Astrocyte (in vitro differentiated cells and primary cell): ENCODE results near the gene C5orf22. TPM values are rescaled to one million over a fixed set of nuclear protein-coding genes. Genes with fewer than 3 reads are reported as not detected.

Experiments
- DNase-seq: peaks from one replicate; pipeline ENCODE4 v3.0.0-alpha.2; 2010; ENCODE audit warnings: low read depth
- FAIRE-seq: peaks from 2 replicates; lab custom pipeline; 2011; peaks lifted over from hg19 to GRCh38; lab: Jason Lieb, UNC
- H2AFZ ChIP-seq: 2 replicates; pipeline ENCODE4 v1.6.0; 2012; ENCODE audit warnings: low read depth, low read length, inconsistent platforms
- H3K27ac ChIP-seq: 2 replicates; pipeline ENCODE4 v1.5.1; 2011; ENCODE audit warnings: low read depth, low read length, inconsistent platforms
- H3K27me3 ChIP-seq: 2 replicates; pipeline ENCODE4 v1.6.0; 2011; ENCODE audit warnings: low read length, inconsistent platforms; ENCODE audit not compliant: insufficient read depth
- H3K36me3 ChIP-seq: 2 replicates; pipeline ENCODE4 v1.5.1; 2011; ENCODE audit warnings: low read length, inconsistent platforms; ENCODE audit not compliant: insufficient read depth
- H3K4me1 ChIP-seq: 2 replicates; pipeline ENCODE4 v1.5.1; 2011; ENCODE audit warnings: low read length, inconsistent platforms; ENCODE audit not compliant: insufficient read depth
- H3K4me2 ChIP-seq: 2 replicates; pipeline ENCODE4 v1.6.0; 2012; ENCODE audit warnings: low read length, inconsistent platforms
- H3K4me3 ChIP-seq: 2 replicates; pipeline ENCODE4 v1.5.1; 2011; ENCODE audit warnings: low read depth, mild to moderate bottlenecking, low read length, inconsistent platforms; ENCODE audit not compliant: insufficient read depth
- H3K79me2 ChIP-seq: 2 replicates; pipeline ENCODE4 v1.6.0; 2012; ENCODE audit warnings: mild to moderate bottlenecking, low read length, inconsistent platforms; ENCODE audit not compliant: insufficient read depth
- H3K9ac ChIP-seq: 2 replicates; pipeline ENCODE4 v1.6.0; 2012; ENCODE audit warnings: mild to moderate bottlenecking, low read length, inconsistent platforms
- H3K9me3 ChIP-seq: 2 replicates; pipeline ENCODE4 v1.5.1; 2012; ENCODE audit warnings: low read depth, mild to moderate bottlenecking, low read length, inconsistent platforms; ENCODE audit not compliant: insufficient read depth
- H4K20me1 ChIP-seq: 2 replicates; pipeline ENCODE4 v1.6.0; 2012; ENCODE audit warnings: low read length, inconsistent platforms; ENCODE audit not compliant: insufficient read depth
- H3K27ac Mint-ChIP-seq: one replicate; pipeline ENCODE4 v1.8.0; 2021; ENCODE audit warnings: mild to moderate bottlenecking, mixed read lengths; ENCODE audit not compliant: unreplicated experiment
- H3K27me3 Mint-ChIP-seq: one replicate; pipeline ENCODE4 v1.8.0; 2021; ENCODE audit warnings: low read depth, mixed read lengths; ENCODE audit not compliant: unreplicated experiment
- H3K36me3 Mint-ChIP-seq: one replicate; pipeline ENCODE4 v1.8.0; 2021; ENCODE audit warnings: low read depth, mixed read lengths; ENCODE audit not compliant: unreplicated experiment
- H3K4me1 Mint-ChIP-seq: one replicate; pipeline ENCODE4 v1.8.0; 2021; ENCODE audit warnings: low read depth, mixed read lengths; ENCODE audit not compliant: unreplicated experiment
- H3K4me3 Mint-ChIP-seq: one replicate; pipeline ENCODE4 v1.8.0; 2021; ENCODE audit warnings: mild to moderate bottlenecking, moderate library complexity, mixed read lengths; ENCODE audit not compliant: unreplicated experiment
- H3K9me3 Mint-ChIP-seq: one replicate; pipeline ENCODE4 v1.8.0; 2021; ENCODE audit warnings: mild to moderate bottlenecking, mixed read lengths; ENCODE audit not compliant: unreplicated experiment
- EZH2 ChIP-seq: IDR thresholded peaks from 2 replicates; pipeline ENCODE4 v1.6.1; 2012; ENCODE audit warnings: mild to moderate bottlenecking, low read length, inconsistent platforms; ENCODE audit not compliant: insufficient read depth
- total RNA-seq: library from RNA; stranded (reverse); gene quantifications from 2 replicates; pipeline ENCODE4 v1.2.1, GENCODE V29; 2021
- TF ChIP-seq, protein P1 (sequence below): IDR thresholded peaks from 2 replicates; pipeline ENCODE4 v1.5.1; 2011; ENCODE audit warnings: low read depth, mild to moderate bottlenecking, inconsistent platforms, low read length, moderate library complexity; ENCODE audit not compliant: insufficient read depth

The C5orf22 gene
- total RNA-seq, 1 donor from 2014 or later: 25.9 TPM

GRCh38 chr5:31583129-31583528 is 51.0 kb downstream of the C5orf22 start:
- Histone ChIP-seq H3K9me3 (no peaks in the 10 kb centered on the region), H2AFZ (no peak overlapping the region), H3K79me2 (no peaks in the 10 kb centered on the region), H3K4me1 (peaks cover 3% of the 10 kb centered on the region), H3K4me2 (no peak overlapping the region), H3K4me3 (no peak overlapping the region), H3K27ac (no peak overlapping the region), H3K27me3 (peaks cover 2% of the 10 kb centered on the region), H3K9ac (no peak overlapping the region), H3K36me3 (no peaks in the 10 kb centered on the region), H4K20me1 (no peaks in the 10 kb centered on the region)
- Mint-ChIP-seq H3K27ac (no peak overlapping the region), H3K4me1 (peaks cover 2% of the 10 kb centered on the region), H3K9me3 (peaks cover 3% of the 10 kb centered on the region), H3K27me3 (no peaks in the 10 kb centered on the region), H3K36me3 (no peaks in the 10 kb centered on the region), H3K4me3 (no peak overlapping the region)
- TF ChIP-seq EZH2: no peak
- TF ChIP-seq, protein P1, sequence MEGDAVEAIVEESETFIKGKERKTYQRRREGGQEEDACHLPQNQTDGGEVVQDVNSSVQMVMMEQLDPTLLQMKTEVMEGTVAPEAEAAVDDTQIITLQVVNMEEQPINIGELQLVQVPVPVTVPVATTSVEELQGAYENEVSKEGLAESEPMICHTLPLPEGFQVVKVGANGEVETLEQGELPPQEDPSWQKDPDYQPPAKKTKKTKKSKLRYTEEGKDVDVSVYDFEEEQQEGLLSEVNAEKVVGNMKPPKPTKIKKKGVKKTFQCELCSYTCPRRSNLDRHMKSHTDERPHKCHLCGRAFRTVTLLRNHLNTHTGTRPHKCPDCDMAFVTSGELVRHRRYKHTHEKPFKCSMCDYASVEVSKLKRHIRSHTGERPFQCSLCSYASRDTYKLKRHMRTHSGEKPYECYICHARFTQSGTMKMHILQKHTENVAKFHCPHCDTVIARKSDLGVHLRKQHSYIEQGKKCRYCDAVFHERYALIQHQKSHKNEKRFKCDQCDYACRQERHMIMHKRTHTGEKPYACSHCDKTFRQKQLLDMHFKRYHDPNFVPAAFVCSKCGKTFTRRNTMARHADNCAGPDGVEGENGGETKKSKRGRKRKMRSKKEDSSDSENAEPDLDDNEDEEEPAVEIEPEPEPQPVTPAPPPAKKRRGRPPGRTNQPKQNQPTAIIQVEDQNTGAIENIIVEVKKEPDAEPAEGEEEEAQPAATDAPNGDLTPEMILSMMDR: no peak
- FAIRE-seq (no peak), DNase-seq (no peak)

GRCh38 chr5:31585166-31585894 is 53.2 kb downstream of the C5orf22 start:
- Histone ChIP-seq H3K36me3 (no peaks in the 10 kb centered on the region), H3K4me1 (peaks cover 3% of the 10 kb centered on the region), H3K9me3 (peaks cover 5% of the 10 kb centered on the region), H2AFZ (no peak overlapping the region), H3K4me3 (no peak overlapping the region), H3K9ac (no peak overlapping the region), H3K79me2 (no peaks in the 10 kb centered on the region), H3K27me3 (peaks cover 2% of the 10 kb centered on the region), H3K27ac (no peak overlapping the region), H4K20me1 (no peaks in the 10 kb centered on the region), H3K4me2 (peak overlapping the region; percentile 38)
- no peaks in the 10 kb centered on the region for H3K36me3 Mint-ChIP-seq
- DNase-seq (no peak), FAIRE-seq (no peak)
- H3K4me3 Mint-ChIP-seq: no peak overlapping the region
- H3K27ac Mint-ChIP-seq: no peak overlapping the region
- peaks cover 5% of the 10 kb centered on the region for H3K9me3 Mint-ChIP-seq
- TF ChIP-seq, protein P1: no peak
- TF ChIP-seq EZH2: no peak
- no peaks in the 10 kb centered on the region for H3K27me3 Mint-ChIP-seq
- peaks cover 2% of the 10 kb centered on the region for H3K4me1 Mint-ChIP-seq

GRCh38 chr5:31585895-31586270 is 53.8 kb downstream of the C5orf22 start:
- Histone ChIP-seq H3K4me2 (peak overlapping the region; percentile 38), H3K27ac (no peak overlapping the region), H3K36me3 (no peaks in the 10 kb centered on the region), H3K9me3 (peaks cover 5% of the 10 kb centered on the region), H3K79me2 (no peaks in the 10 kb centered on the region), H3K9ac (no peak overlapping the region), H4K20me1 (no peaks in the 10 kb centered on the region), H3K4me1 (peaks cover 3% of the 10 kb centered on the region), H3K4me3 (no peak overlapping the region), H3K27me3 (peaks cover 2% of the 10 kb centered on the region), H2AFZ (no peak overlapping the region)
- H3K36me3 Mint-ChIP-seq: no peaks in the 10 kb centered on the region
- DNase-seq (peak; percentile 49), FAIRE-seq (no peak)
- H3K27me3 Mint-ChIP-seq: no peaks in the 10 kb centered on the region
- TF ChIP-seq EZH2: no peak
- TF ChIP-seq, protein P1: no peak
- H3K27ac Mint-ChIP-seq: peak overlapping the region; percentile 10
- H3K4me3 Mint-ChIP-seq: no peak overlapping the region
- peaks cover 2% of the 10 kb centered on the region for H3K4me1 Mint-ChIP-seq
- H3K9me3 Mint-ChIP-seq: peaks cover 5% of the 10 kb centered on the region
